HG03378 (cell line): ENCODE measurements around the gene C19orf53.

Experiments
- ATAC-seq: cut with Tn5 transposase; IDR thresholded peaks from one replicate; pipeline ENCODE4 v1.9.1; 2021; ENCODE audit warnings: mild to moderate bottlenecking, moderate library complexity; ENCODE audit not compliant: unreplicated experiment

Gene C19orf53

GRCh38 chr19:13825489-13826441 is 51.5 kb downstream of the C19orf53 start:
- ATAC-seq = no peak

GRCh38 chr19:13826652-13827235 is 52.5 kb downstream of the C19orf53 start:
- ATAC-seq = no peak

- ATAC-seq = no peak
Measured at GRCh38 chr19:13827656-13828055, 53.4 kb downstream of the C19orf53 start.
